ENCODE results near the gene TTC27. TPM values are rescaled to one million over a fixed set of nuclear protein-coding genes. Genes with fewer than 3 reads are reported as not detected.

Gene TTC27
- total and polyA plus RNA-seq, 10 of the 15 experiments (the other 5 are each of a cell fraction or from before 2014, with no cell fraction given) = 20.4 to 34.9 (median 26.0) TPM

GRCh38 chr2:32742376-32742775 lies 114.5 kb downstream of the TTC27 start:
- in situ Hi-C loops (cut with MboI) (no loop called here), intact Hi-C loops (cut with micrococcal nuclease; ENCODE audit: unreplicated experiment) (no loop called here)
- H3K4me3 ChIP-seq = no peak overlapping the region
- no peak overlapping the region for H3K4me2 ChIP-seq (ENCODE audit: control insufficient read depth, insufficient read depth)
- ChIA-PET CTCF (interaction anchor here (0.8 kb wide), 1 partner anchor 24 kb away, joined by 3 read pairs; no protein-coding TSS in a partner anchor), SMC1A (ENCODE audit: uncharacterized antibody, unreplicated experiment) (interaction anchor here (1.0 to 2.1 kb wide), 3 partner anchors 11 to 63 kb away, joined by 3 to 4 read pairs (median 3); no protein-coding TSS in a partner anchor), POLR2A (no interaction called here), RAD21 (ENCODE audit: unreplicated experiment) (interaction anchor here (1.2 kb wide), 1 partner anchor 26 kb away, joined by 3 read pairs; no protein-coding TSS in a partner anchor)
- H3K27ac ChIP-seq (ENCODE audit: control insufficient read depth, insufficient read depth) = no peak overlapping the region; the same call in 1 of the 2 replicates
- H3K79me2 ChIP-seq (ENCODE audit: control insufficient read depth, insufficient read depth, low read length) = no peaks in the 10 kb centered on the region
- ATAC-seq = no peak
- FAIRE-seq = no peak
- H3K9me3 ChIP-seq (replicated peaks; ENCODE audit: control insufficient read depth, insufficient read depth, low read length) = no peaks in the 10 kb centered on the region
- H3K9ac ChIP-seq (ENCODE audit: control insufficient read depth, insufficient read depth, low read length) = no peak overlapping the region
- H3K36me3 ChIP-seq (ENCODE audit: control insufficient read depth in 2 of 2, insufficient read depth in 2 of 2, low read length in 1 of 2) = peaks cover 1 to 3% of the 10 kb centered on the region in 2 experiments; a peak in 2 of 4 replicates
- WGBS (ENCODE audit: insufficient coverage, insufficient replicate concordance, low lambda C conversion rate, missing lambda C conversion rate) = 82% methylated on average over 2 of the region's 2 CpGs
- DNase-seq (ENCODE audit: low read depth, low spot score) = no peak
- no peaks in the 10 kb centered on the region for H4K20me1 ChIP-seq (ENCODE audit: control insufficient read depth, insufficient read depth)
- no TSS peak for BruUV-seq (replicated peaks)
- H2AFZ ChIP-seq (ENCODE audit: control insufficient read depth, low read depth, low read length) = no peak overlapping the region
- H3K27me3 ChIP-seq (replicated peaks in 1 of 2; ENCODE audit: control insufficient read depth in 2 of 2, insufficient read depth in 2 of 2, low read length in 1 of 2) = no peaks in the 10 kb centered on the region
- H3K4me1 ChIP-seq (ENCODE audit: control insufficient read depth, insufficient read depth, low read length) = peaks cover 6% of the 10 kb centered on the region
- TF ChIP-seq RFX5 (IDR thresholded peaks at IDR 0.05; ENCODE audit: low read depth, low read length) = no peak
- no peak for TF ChIP-seq CBX5 (IDR thresholded peaks at IDR 0.05; ENCODE audit: low read depth)
- no peak for TF ChIP-seq WRNIP1 (IDR thresholded peaks at IDR 0.05; ENCODE audit: borderline replicate concordance, low read depth, low read length)
- TF ChIP-seq TARDBP (IDR thresholded peaks at IDR 0.05; ENCODE audit: borderline replicate concordance) = no peak
- TF ChIP-seq E4F1 (IDR thresholded peaks at IDR 0.05; ENCODE audit: borderline replicate concordance, partially characterized antibody) = no peak
- no peak for TF ChIP-seq ZNF274 (IDR thresholded peaks at IDR 0.05; ENCODE audit: insufficient read depth, insufficient read length)
- no peak for TF ChIP-seq MTA2 (IDR thresholded peaks at IDR 0.05; ENCODE audit: low read depth)
- TF ChIP-seq ZNF687 (IDR thresholded peaks at IDR 0.05) = no peak
- TF ChIP-seq E2F4 (IDR thresholded peaks at IDR 0.05; ENCODE audit: low read depth, low read length) = no peak
- TF ChIP-seq, protein P1, sequence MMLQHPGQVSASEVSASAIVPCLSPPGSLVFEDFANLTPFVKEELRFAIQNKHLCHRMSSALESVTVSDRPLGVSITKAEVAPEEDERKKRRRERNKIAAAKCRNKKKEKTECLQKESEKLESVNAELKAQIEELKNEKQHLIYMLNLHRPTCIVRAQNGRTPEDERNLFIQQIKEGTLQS (IDR thresholded peaks at IDR 0.05; ENCODE audit: borderline replicate concordance, extremely low read depth, low read depth, low read length) = no peak
- TF ChIP-seq SREBF2 (IDR thresholded peaks at IDR 0.05; ENCODE audit: low read length) = no peak
- no peak for TF ChIP-seq RCOR1 (conservative IDR thresholded peaks at IDR 0.05; ENCODE audit: low read depth, low read length)
- no peak for TF ChIP-seq CBFB (IDR thresholded peaks at IDR 0.05; ENCODE audit: low read depth)
- no peak for TF ChIP-seq SMAD1 (IDR thresholded peaks at IDR 0.05; ENCODE audit: low read depth, partially characterized antibody)
- no peak for TF ChIP-seq JUND (IDR thresholded peaks at IDR 0.05; ENCODE audit: low read depth, low read length)
- no peak for TF ChIP-seq KAT2A (conservative IDR thresholded peaks at IDR 0.05; ENCODE audit: control insufficient read depth, low read depth, low read length)
- no peak for TF ChIP-seq NRF1 (conservative IDR thresholded peaks at IDR 0.05; ENCODE audit: low read depth, low read length)
- no peak for TF ChIP-seq HDAC6 (IDR thresholded peaks at IDR 0.05; ENCODE audit: unreplicated experiment)
